HS-5 (cell line): Measurements from ENCODE around the gene PDZD2.

Source experiments
- DNase-seq: peaks from one replicate; pipeline ENCODE4 v3.0.0-alpha.2; 2012; ENCODE audit warnings: low read depth

PDZD2 gene

DNA sequence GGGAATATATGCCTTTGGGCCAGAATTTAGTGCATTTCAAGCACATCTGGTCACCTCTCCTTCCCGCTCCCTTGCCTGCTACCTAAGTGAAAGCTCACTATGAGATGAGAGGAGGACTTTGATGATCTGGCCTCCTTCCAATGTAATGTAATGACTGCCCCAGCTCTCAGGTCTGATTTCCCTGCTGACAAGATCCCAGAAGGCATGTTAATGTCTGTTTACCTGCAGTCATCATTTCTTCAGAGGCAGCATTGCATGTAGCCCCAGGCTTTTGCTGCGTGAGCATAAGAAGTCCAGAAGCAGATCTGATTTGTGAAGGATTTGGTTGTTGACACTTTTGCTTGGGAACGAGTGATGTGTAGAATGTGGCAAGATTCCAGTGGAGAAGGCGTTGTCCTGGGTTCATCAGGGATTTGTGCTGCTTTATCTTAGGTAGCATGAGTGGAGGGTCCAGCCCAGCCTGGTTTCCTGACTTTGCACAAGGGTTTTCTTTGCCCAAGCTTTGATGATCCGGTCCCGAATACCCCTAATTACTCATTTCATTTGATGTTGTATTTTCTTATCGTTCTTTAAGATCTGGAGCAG, 342.5 kb downstream of the PDZD2 start:
- no peak for DNase-seq

DNA sequence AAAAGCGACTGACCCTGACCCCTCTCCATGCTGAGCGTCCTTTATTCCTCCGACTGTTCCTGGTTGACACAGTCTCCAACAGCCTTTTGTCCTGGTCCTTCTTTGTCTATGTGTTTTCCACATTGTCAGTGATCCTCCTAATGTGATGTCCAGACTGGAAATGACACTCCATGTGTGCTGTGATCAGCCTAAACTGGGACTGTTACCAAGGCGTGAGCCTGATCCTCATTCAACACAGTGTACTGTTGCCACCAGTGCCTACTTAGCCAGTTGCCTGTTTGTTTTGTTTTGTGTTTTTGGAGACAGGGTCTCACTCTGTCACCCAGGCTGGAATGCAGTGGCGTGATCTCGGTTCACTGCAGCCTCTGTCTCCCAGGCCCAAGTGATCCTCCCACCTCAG, 343.1 kb downstream of the PDZD2 start:
- no peak for DNase-seq

DNA sequence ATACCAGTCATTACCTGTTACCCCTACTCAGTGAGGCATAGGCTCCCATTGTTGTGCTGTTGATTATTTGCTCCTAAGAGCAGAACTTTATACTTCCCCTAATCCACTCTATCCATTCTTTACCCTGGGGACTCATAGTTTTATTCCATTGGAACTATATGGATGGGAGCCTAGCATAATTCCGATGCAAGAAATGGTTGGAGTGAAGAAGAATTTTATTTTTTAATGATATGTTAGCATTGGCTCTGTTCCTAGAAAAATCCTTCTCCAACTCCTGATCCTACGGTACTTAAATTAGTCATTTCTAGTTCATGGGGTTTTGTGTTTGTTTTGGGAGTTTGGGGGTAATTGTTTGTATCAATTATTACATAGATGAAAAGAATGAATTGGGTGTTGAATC, 343.7 kb downstream of the PDZD2 start:
- no peak for DNase-seq

DNA sequence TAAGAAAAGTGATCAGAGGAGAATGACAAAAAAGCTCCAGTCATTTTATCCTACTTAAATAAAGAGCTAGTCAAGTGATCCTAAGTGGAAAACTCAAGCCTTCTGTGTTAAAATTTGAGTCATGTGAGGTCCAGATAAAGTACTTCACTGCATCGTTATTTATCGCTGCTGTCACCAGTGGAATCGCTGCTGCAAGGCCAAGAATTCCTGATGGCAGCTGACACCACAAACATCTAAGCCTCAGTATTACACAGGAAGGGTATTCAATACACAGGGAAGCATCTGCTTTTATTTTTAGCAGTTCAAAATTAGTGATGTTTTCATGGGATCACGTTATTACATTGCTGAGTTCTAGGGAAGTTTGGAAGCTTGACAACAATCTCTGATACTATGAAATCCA, 344.9 kb downstream of the PDZD2 start:
- DNase-seq: no peak

DNA sequence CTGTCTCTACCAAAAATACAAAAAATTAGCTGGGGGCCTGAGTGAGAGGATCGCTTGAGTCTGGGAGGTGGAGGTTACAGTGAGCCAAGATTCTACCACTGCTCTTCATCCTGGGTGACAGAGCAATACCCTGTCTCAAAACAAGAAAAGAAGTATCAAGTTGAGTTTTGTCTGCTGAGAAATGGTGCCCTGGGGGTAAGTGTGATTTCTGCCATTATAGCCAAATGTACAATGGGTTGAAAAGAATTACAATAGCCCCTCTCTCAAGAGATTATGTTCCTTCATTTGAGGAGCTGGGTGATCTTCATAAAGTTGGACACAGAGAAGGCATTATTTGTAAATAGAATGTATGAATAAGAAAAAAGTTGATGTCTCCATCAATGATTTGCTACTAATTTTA, 345.8 kb downstream of the PDZD2 start:
- no peak for DNase-seq

DNA sequence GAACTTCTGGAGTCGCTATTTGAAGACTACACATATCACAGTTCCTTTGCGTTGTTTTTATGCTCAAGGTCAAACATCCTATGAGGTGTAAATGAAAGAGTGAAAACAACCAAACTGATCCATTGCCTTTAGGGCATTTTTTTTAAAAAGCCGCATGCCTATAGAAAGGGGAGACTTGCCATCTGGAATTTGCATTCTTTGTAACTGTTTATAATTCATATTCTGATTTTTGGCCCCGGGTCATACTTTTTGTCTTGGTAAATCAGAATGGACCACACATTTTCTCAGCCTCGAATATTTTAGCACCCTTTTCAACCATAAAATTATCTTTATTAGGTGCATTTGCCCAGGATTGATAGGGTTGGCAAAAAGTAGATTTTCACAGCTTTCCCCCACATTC, 347.2 kb downstream of the PDZD2 start:
- no peak for DNase-seq

DNA sequence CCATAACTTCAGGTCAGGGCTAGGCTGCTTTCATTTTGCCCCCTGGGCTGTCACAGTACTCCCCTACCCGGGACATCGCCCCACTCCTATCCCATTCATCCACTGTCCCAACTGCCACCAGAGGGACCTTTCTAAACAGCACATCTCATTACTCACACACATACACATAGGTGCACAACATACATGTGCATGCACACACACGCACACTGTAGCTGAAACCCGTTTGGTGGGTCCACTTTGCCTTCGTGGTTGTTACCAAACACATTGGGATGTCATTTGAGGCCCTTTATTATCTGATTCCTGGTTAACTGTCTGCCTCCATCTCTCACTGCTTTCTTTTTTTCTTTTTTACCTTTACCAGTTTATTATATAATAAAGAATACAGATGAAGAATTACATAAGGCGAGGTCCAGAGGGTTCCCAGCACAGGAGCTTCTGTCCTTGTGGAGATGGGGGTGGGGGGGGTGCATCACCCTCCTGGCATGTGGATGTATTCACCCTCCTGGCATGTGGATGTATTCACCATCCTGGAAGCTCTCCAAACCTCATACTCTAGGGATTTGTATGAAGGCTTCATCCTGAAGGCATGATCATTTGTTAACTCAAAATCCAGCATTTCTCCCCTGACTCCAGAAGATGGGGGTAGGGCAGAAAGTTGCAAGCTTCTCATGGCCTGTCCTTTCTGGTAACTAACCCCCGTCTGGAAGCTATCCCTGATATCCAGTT, 349.2 kb downstream of the PDZD2 start:
- peak; percentile 100 for DNase-seq

DNA sequence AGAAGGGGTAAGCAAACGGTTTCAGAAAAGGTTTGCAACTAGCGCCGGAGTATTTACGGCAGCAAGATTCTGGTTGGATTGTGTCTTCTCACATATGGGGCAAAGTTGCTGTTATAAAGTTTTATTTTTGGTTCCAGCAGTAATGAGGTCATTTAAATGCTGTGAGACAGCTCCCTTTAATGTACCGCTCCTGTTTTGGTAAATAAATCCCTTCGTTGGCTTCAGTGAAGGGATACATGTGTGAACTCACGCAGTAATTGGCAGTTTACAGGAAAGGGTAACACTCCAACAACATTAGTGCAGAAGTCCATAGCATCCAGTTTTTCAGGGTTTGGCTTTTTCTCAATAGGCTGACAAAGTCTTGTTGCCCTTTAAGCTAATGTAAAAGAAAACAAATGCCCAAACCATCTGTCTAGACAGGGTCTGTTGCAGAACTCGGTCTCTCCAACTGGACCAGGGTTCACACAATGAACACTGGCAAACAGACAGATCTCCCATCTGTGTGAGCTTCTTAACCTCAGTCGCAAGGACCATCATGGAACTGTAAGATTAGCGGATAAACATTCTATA, 351.2 kb downstream of the PDZD2 start:
- DNase-seq: no peak

DNA sequence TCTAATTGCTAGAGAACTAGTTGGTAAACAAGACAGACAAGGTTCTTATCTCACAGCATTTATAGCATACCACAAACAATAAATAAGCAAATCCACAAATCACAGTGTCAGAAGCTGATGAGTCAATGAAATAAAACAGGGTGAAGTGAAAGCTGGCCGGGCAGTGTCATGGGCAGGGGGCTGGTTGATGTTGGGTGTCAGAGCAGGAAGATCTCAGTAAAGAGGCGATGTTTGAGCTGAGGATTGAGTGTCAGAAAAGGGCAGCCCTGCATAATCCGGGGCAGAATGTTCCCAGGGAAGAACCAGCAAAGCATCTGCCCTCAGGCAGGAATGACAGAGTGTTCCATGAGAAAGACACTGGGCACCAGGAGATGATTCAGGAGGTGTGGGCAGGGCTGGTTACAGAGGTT, 351.8 kb downstream of the PDZD2 start:
- no peak for DNase-seq

DNA sequence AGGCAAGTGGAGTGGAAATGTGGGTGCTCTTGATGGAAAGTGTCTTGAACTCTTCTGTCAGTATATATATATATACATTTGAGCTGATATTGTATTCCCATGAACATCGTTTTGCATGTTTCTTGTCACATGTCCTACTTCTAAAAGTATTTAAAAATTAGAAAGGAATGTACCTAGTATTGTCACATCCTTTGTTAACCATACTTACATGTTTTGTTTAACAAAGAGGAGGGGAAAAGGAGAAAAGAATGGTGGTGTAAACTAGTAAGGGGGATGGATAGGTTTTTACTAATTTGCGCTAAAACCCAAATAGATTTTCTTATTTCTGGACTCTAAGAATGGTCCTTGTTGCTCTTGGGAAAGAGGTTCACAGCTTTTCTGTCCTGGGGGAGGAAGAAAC, 353.4 kb downstream of the PDZD2 start:
- no peak for DNase-seq

DNA sequence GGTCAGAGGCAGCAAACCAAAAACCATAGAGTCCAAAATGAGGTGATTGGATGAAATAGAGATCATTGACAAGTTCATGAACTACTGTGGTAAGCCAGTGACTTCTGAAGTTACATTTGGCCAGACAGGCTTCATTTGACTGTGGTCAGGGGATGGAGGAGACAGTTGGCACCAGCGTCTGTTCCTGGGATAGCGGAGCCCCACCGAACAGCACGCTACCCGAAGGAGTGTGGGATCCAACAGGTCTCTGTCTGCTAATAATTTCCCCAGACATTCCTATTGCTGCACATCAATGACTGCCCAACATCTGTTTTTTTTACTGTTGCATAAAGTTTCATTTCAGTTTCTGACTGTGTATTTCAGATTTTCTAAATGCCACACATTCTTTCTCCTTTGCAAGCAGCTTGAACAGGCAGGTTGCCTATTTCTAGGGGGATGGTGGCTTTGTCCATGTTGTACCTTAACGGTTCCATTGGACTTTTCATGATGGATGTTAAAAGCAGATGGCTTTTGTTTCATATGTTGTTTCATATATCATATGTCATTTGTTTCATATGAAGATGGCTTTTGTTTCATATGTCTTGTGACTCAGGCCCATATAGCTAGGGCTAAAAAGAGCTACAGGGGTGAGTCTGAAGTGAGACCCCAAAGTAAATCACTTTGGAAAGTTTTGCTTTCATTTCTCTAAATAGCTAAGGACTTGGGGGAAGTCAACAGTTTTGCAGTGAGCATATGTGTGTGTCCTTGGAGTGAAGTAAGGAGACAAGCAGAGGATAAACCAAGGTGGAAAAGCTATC, 354.4 kb downstream of the PDZD2 start:
- DNase-seq: peak; percentile 71

DNA sequence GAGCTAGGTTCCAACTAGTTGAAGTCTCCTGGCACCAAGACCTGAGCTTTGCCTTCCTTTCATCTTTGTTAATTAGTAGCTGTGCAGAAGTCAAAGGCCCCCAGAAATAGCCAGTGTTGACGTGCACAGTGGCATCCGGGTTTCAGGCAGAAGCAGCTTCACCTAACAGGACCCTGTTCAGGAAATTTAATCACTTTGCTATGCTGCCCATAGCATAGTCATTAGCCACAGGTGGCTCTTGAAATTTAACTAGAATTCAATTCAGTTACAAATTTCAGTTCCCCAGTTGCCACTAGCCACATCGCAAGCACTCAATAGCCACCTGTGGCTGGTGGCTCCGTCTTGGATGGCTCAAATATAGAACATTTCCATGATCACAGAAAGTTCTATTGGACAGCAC, 356.1 kb downstream of the PDZD2 start:
- no peak for DNase-seq

DNA sequence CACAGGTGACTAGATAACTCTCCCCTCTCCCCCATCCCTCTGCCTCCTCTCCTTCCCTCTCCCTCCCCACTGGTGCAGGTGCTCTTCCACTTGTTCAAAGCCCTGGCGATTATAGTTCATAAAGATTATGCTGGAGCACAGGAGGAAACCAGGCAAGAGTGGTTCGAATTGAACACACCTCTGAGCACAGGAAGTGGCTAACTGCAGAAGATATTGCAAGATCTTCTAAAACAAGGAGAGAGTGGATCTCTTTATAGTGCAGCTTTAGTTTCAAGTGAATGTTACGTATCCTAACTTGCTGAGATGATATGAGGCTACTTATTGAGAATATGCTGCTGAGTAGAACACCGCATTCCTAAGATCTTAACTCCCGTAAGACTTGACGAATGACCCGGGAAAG, 356.8 kb downstream of the PDZD2 start:
- no peak for DNase-seq

DNA sequence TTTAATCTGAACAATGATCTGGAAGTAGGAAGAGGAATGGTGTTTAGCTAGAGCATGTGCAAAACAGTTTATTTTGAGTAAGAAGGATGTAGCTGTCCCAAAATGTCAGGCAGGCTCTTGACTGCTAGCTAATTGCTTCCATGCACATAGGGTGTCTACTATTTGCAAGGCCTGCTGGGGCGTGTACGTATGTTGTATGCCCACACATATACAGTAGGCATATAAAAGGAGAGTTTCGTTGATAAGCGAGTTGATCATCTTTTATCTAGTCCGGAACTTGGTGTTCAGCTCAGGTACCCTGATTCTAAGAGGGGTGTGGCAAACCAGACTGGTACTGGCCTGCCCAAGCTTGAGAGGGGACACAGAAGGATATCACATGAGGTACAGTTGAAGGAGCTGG, 358.0 kb downstream of the PDZD2 start:
- DNase-seq: no peak

DNA sequence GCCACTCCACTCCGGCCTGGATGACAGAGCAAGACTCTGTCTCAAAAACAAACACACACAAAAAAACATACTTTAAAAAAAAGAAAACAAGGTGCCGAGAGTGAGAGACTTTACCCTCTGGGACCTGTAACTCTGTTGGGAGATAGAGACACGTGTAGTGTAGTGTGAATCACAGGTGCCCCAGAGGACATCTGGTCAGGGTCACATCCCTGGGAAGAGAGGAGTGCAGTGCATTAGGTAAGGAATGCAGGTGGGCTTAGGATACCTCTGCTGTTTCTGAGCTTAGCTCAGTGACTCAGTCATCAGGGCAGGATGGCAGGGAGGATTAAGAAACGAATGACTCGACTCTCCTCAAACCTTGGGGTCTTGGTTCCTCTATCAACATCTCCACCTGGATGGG, 360.5 kb downstream of the PDZD2 start:
- no peak for DNase-seq

DNA sequence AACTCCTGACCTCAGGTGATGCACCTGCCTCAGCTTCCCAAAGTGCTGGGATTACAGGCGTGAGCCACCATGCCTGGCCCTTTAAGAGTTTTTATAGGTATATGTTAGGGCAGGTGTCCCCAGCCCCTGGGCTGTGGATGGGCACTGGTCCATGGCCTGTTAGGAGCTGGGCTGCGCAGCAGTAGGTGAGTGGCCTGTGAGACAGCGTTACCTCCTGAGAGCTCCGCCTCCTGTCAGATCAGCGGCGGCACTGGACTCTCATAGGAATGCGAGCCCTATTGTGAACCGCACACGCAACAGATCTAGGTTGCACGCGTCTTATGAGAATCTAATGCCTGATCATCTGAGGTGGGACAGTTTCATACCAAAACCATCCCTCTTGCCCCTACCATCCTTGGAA, 361.8 kb downstream of the PDZD2 start:
- no peak for DNase-seq

DNA sequence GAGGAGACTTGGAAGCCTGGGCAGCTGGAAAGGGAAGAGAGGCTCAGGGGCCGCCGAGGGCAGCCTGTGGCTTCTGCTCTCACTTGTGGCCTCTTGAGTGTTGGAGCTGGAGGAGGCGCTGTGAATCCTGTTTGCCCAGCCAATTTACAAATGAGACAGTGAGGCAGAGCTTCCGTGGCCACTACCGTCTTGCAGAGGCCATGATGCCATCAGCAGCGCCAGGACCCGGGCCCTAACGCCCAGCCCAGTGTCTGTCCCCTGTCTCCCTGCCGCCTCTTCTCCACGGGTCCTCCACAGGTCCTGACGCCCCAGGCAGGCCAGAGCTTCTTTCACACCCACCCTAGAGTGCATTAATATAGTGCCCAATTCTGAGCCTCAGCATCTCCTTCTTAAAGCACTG, 362.4 kb downstream of the PDZD2 start:
- DNase-seq: no peak

DNA sequence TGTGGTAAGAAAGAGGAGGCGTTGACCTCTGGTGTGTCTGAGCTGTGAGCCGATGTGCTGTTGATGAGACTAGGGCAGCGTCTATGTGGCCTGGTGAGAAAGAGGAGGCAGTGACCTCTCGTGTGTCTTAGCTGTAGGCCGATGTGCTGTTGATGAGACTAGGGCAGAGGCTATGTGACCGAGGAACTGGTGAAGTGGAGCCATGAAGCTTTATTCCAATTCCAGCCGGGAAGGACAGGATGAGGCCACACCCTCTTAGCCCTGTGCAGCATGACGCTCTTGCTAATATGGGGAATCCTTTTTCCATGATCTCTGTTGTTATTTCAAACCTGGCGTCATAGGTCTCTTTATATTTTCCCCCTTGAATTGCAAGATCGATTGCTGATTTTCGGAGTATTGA, 362.8 kb downstream of the PDZD2 start:
- no peak for DNase-seq

DNA sequence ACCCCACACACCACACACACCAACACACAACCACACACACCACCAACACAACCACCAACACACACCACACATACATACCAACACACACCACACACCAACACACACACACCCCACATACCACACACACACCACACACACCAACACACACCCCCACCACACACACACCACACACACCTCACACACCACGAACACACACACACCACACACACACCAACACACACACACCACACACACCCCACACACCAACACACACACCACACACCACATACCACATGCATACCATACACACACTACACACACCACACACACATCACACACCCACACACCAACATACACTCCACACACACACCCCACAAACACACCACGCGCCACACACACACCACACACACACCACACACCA, 363.8 kb downstream of the PDZD2 start:
- DNase-seq: no peak

DNA sequence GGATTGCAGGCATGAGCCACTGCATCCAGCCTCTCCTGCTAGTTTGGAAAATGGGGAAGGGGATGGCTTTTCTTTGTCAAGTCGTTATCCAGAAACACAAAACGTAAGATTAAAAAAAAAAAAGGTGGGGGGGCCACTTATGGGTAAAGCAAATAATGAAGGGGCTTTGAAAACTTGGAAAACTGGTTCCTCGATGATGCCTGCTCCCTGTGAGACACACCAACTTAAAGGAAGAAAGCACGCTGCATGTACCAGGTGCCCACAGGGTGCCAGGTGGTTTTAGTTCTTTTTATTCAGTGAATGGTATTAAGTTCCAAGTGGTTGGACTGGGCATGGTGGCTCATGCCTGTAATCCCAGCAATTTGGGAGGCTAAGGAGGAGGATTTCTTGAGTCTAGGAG, 365.1 kb downstream of the PDZD2 start:
- no peak for DNase-seq

DNA sequence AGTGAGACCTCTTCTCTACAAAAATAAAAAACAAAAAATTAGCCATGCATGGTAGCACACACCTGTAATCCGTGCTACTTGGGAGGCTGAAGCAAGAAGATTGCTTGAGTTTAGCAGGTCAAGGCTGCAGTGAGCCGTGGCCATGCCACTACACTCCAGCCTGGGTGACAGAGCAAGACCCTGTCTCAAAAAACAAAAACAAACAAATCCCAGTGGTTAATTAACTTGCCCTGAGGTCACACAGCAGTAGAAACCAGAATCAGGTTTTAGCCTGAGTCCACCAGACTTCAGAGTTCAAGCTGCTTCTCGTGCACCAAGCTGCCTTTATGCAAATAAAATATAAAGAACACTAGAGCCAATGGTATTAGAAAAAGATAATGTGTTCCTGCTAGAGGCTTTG, 365.5 kb downstream of the PDZD2 start:
- DNase-seq: no peak

DNA sequence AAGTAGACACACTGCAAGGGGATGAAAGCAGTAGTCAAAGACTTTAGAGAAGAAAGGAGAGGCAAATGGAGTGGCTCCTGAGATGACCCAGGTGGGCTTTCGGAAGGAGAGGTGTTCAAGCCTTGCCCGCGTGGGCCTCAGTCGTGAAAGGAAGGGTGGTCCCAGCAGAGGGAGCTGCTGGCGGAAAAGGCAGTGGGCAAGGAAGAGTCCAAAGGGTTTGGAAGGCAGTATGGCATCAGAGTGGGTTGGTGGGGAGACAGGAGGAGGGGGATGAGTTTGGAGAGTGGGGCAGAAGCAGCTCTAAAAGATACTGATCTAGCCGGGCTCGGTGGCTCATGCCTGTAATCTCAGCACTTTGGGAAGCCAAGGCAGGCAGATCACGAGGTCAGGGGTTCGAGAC, 369.8 kb downstream of the PDZD2 start:
- no peak for DNase-seq

DNA sequence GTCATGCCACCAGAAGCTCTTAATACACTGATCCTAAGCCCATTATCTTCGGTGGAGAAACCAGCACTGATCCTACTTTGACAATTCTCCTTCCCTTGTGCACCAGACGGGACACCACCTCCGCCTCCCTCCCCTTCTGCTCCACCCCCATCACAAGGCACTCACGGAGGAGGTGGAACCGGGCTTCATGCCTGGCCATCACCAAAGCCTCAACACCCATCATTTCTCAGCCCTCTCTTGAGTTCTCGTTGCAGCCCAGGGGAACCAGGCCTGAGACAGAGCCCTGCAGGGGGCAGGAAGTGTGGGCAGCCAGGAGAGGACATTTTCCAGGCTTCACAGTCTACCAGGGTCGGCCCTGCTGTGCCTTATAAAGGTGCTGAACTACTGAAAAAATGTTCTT, 374.7 kb downstream of the PDZD2 start:
- no peak for DNase-seq
